HG03025 (cell line): ENCODE data around the gene POLR1G.
"Not testable (repeated sequence)": the region's sequence is repeated elsewhere in the genome, so short reads cannot be mapped to it uniquely, and the experiment has no call there.

ENCODE experiments used
- ATAC-seq: cut with Tn5 transposase; IDR thresholded peaks from one replicate; pipeline ENCODE4 v1.9.1; 2021; ENCODE audit warnings: mild to moderate bottlenecking, moderate library complexity; ENCODE audit not compliant: unreplicated experiment, low FRiP score

The POLR1G gene

GRCh38 chr19:45395821-45396617 is 10.4 kb upstream of the POLR1G start:
- ATAC-seq = no peak

GRCh38 chr19:45400192-45400591 is 6.3 kb upstream of the POLR1G start:
- no peak for ATAC-seq

GRCh38 chr19:45401815-45402214 is 4.6 kb upstream of the POLR1G start:
- no peak for ATAC-seq

- ATAC-seq = no peak
Measured at GRCh38 chr19:45402298-45403061, 4.0 kb upstream of the POLR1G start.

- no peak for ATAC-seq
Measured at GRCh38 chr19:45403272-45403671, 3.2 kb upstream of the POLR1G start.

- no peak for ATAC-seq
Measured at GRCh38 chr19:45403781-45404556, 2.5 kb upstream of the POLR1G start.

GRCh38 chr19:45404557-45405434 is 1.6 kb upstream of the POLR1G start, which contains the start of gene PPP1R13L:
TSS of gene PPP1R13L (minus strand) at chr19:45405069. CDS start at chr19:45398318, 6,751 bp downstream.
- ATAC-seq = no peak

- ATAC-seq = peak; percentile 46
Measured at GRCh38 chr19:45405435-45406225, 814 bp upstream of the POLR1G start.

GRCh38 chr19:45407091-45407375 is 589 bp downstream of the POLR1G start:
- ATAC-seq = no peak

- ATAC-seq = not testable (repeated sequence)
Measured at GRCh38 chr19:45407585-45407984, 1.1 kb downstream of the POLR1G start.

GRCh38 chr19:45408121-45408520 is 1.7 kb downstream of the POLR1G start:
- no peak for ATAC-seq

GRCh38 chr19:45408830-45409556 is 2.5 kb downstream of the POLR1G start:
- no peak for ATAC-seq

GRCh38 chr19:45409557-45409920 is 3.1 kb downstream of the POLR1G start:
- no peak for ATAC-seq

- ATAC-seq = not testable (repeated sequence)
Measured at GRCh38 chr19:45410330-45410729, 3.9 kb downstream of the POLR1G start.

- ATAC-seq = no peak
Measured at GRCh38 chr19:45413497-45413896, 7.1 kb downstream of the POLR1G start.

GRCh38 chr19:45414468-45414867 is 8.0 kb downstream of the POLR1G start:
- no peak for ATAC-seq

GRCh38 chr19:45417151-45417550 is 10.7 kb downstream of the POLR1G start:
- no peak for ATAC-seq

- ATAC-seq = no peak
Measured at GRCh38 chr19:45418802-45419201, 12.4 kb downstream of the POLR1G start.

- no peak for ATAC-seq
Measured at GRCh38 chr19:45419396-45419795, 13.0 kb downstream of the POLR1G start.
